HG03039 (cell line): ENCODE results near the gene DRGX.

Source experiments
- ATAC-seq: cut with Tn5 transposase; IDR thresholded peaks from one replicate; pipeline ENCODE4 v1.9.1; 2021; ENCODE audit warnings: mild to moderate bottlenecking, moderate library complexity; ENCODE audit not compliant: unreplicated experiment

Gene DRGX

DNA sequence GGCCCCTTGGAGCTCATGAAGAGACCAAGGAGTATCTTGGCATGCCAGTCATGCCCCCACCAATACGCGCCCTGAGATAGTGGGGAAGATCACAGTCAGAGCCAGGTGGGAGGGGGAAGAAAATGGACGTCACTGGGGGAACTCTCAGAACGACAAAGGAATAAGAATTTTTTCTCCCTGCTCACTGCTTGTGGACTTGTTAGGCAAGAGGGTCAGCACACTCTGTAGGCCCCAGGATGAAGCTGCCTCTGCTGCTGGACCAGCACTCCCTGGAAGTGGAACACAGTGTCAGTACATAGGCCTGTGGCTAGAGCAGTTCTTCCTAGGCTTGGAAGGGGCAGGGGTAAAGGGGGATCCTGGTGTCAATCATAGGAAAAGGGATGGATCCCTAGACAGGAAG lies 46.5 kb downstream of the DRGX start:
- ATAC-seq, result no peak

DNA sequence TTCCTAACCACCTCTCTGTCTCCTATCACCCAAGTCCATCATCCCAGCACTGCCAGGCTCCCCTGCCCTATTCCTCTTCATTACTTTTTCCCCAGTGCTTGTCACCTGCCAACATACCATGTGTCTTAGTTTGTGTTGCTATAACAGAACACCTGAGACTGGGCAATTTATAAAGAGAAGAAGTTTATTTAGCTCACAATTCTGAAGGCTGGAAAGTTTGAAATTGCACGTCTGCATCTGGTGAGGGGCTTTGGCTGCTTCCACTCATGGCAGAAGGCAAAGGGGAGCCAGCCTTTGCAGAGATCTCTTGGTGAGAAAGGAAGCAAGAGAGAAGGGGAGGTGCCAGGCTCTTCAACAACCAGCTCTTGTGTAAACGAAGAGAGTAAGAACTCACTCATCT lies 47.3 kb downstream of the DRGX start:
- no peak for ATAC-seq

DNA sequence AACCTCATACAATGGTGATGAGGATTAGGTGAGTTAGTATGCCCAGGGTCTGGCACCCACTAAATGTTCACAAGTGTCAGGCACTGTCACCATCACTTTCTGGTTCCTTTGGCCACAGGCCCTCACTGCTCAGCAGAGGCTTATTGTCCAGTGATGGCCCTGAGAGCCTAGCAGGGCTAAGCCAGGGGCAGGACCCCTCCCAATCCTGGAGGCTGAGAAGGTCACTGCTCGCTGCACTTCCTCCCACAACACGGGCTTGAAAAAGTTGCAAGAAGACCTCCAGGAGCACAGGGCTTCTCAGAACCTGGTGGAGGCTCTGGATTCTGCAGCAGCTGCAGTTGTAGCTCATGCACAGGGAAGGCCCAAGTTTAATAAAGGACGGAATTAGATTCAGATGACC lies 48.1 kb downstream of the DRGX start:
- ATAC-seq, result no peak

DNA sequence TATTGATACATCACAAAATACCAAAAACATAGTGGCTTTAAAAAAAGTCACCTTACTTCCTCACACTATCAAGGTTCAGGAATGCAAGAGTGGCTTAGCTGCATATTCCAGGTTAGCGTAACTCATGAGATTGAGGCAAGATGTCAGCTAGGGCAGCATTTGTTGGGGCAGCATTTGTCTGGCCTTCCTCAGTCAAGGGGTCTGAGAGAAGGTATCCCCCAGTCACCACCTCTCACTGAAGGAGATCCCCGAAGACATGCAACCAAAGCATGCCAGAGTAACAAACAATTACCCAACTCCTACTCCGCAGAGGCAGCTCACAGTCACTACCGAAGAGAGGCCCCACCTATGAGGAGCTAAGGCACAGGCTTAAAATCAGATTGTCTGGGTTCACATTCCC lies 48.5 kb downstream of the DRGX start:
- no peak for ATAC-seq

DNA sequence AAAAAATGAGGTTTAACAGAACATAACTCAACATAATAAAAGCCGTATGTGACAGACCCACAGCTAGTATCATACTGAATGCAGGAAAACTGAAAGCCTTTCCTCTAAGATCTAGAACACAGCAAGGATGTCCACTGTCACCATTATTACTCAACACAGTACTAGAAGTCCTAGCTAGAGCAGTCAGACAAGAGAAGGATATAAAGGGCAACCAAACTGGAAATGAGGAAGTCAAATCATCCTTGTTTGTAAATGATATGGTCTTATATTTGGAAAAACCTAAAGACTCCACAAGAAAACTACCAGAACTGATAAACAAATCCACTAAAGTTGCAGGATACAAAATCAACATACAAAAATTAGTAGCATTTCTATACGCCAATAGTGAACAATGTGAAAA lies 51.0 kb downstream of the DRGX start:
- no peak for ATAC-seq

DNA sequence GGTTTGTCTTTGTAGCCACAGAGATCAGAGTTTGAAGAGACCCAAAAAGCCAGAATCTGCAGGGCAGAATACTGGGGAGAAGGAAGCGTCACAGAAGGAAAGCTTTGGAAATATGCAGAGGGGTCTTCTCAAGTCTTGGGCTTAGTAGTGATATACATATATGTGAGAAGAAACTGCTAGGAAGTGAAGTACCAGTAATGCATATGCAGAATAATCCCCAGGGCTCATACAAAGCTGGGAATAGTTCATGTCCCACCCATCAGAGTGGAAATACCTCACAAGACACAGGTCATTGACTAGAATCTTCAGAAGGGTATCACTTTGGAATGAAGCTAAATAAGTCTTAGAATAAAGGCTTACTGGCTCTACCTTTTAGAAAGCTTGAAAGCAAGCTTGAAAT lies 57.3 kb downstream of the DRGX start:
- no peak for ATAC-seq

DNA sequence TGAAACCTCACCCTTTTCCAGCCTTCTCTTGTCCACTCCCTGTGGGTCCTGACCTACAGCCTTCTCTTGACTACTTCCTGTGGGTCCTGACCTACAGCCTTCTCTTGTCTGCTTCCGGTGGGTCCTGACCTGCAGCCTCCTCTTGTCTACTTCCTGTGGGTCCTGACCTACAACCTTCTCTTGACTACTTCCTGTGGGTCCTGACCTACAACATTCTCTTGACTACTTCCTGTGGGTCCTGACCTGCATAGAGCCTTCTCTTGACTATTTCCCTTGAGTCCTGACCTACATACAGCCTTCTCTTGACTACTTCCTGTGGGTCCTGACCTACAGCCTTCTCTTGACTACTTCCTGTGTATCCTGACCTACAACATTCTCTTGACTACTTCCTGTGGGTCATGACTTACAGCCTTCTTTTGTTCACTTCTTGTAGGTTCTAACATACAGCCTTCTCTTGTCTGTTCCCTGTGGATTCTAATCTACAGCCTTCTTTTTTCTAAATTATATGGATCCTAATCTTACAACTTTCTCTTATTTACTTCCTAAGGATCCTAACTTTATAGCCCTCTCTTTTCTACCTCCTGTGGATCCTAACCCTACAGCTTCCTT lies 60.4 kb downstream of the DRGX start:
- no peak for ATAC-seq

DNA sequence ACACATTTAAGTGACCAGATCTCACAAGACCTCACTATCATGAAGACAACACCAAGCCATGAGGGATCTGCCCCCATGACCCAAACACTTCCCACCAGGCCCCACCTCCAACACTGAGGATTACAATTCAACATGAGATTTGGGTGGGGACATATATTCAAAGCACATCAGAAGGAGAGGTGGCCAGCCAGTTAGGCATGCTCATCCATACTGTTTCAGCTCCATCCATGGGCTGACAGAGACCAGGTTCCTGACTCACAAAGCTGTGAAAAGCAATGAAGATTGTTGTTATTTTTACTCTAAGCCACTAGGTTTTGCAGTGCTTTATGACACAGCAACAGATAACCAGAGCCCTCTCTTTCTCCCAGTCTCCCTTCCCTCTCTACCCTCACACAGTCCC lies 60.9 kb downstream of the DRGX start:
- no peak for ATAC-seq

DNA sequence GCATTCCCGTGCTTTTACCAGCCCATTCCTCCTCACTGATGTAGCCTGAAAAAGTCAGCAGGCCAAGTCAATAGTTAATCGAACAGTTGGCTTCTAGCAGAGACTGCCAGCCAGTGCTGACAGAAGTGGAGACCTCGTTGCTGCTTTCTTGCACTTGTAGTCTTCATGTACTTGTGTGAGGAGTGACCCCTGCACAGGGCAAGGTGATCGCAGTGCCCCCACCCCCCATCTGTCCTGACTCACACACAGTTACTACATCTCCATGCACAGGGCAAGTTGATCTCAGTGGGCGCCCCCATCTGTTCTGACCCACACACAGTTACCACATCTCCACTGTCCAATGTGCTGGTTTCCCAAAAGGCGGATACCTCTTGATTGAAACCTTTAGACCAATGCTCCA lies 62.7 kb downstream of the DRGX start:
- no peak for ATAC-seq

DNA sequence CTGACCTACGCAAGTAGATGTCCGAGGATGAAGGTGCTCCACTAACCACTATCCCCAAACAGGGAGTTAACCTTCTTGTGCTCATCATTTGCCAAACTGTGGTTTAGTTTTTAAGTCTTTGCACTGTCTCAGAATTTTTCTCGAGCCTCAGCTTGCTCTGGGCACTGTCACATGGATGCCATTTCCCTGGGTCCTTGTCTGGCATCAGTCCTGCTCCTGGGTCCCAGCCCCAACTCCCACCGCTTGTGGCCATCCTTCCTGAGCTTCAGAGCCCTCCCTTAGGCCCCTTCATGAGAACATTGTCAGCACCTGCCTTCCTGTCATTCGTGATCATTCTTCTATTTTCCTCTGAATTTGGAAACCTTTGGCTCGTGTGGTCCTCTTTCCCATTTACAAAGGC lies 63.1 kb downstream of the DRGX start:
- ATAC-seq, result no peak

DNA sequence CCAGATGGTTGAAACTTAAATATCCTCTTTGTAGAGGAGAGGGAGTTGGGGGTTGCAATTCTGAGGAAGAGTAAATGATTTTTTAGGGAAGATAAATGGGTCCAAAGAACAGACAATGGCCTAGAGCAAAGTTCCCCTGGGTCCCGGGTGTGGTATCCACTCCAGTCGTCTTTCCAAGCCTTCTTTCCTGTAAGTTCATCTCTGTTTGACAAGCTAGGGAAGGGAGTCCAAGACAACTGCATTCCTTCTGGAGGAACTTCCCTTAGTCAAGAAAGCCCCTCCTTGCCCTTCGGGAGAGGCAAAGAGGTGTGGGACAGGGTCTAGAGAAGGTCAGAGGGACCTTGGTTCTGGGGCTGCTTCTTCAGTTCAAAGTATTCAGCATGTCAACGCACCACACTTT lies 63.6 kb downstream of the DRGX start:
- ATAC-seq, result no peak

DNA sequence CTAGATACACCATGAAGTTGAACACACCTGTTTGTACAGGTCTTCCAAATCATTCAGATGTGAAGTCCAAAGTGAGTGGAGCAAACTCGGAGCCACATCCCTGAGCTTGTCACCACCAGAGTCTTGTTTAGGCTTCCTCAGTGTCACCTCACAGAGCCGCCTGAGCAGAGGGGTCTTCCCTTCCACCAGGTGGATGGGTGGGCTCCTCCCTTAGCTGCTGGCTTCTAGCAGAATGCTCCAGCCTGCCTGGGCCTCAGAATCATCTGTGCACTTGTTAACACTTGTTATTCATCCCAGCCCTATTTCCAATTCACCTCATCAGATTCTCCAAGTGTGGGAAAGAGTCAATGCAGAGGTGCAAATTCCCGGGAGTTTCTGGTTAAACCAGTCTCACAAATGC lies 64.5 kb downstream of the DRGX start:
- no peak for ATAC-seq

DNA sequence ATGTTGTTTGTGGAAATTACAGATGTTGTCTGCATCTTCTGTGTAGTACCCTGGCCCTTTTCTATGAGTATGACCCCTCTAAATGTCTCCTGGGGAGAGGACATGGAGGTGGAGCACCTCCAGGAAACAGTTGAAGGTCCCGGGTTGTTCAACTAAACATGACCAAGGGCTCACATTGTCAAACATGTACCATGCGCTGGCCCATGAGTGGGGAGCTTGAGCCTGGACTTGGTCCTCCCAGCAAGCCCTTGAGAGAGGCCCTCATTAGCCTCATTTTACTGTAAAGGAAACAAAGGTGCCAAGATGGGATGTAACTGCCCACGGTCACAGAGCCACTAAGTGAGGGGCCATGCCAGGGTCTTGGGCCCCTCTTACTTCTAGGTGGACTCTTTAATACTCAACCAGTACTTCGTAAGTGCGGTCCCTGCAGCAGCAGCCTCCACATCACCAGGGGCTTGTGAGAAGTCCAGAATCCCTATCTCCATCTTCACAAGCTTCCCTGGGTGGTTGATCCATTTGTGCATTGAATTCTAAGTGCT lies 65.7 kb downstream of the DRGX start:
- no peak for ATAC-seq

DNA sequence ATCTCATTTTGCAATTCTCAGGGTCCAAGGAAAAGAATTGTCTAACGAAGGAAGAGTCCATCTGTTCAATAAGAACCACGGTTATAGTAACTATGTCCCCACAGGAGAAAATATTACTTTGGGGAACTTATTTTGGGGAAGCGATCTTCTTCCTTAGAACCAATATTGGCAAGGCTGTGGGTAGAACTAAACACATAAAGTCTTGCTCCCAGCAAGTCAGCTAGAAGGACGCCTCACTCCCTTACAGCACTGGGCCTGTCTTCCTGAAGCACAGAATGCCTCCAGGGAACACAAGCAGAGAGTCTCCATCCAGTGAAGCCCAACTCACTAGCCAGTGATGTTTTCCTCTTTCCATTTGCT lies 66.8 kb downstream of the DRGX start:
- ATAC-seq, result no peak

DNA sequence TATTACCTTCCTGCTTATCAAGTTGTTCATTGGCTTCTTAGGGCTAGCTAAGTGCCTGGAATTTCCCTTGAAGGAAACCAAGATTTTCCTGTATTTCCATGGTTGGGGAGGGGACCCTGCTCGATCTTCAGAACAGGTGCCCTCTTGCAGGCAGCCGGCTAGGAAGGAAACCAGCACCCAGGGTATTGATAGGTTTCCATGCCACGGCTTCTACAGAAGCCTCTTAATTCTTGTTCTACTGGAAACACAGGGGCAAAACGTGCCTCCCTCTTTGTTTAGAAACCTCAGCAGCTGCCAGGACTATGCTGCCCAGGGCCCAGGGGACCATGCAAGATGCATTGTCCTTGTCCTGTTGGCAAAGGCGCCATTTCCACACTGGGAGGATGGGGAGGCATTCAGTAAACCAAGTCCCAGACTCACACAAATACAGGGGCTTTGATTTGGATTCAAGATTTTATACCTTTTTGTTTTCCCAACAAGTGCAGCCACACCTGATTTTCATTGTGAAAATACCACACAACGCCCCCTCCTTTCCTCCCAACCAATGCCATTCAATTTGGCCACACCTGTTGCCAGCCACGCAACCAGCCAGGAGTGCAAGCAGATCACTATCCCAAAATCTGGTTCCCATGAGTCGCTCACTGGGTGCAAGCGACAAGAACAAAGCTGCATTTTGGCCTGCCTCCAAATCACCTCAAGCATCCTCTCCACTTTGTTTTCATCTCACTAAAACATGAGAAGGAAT lies 67.3 kb downstream of the DRGX start:
- no peak for ATAC-seq

DNA sequence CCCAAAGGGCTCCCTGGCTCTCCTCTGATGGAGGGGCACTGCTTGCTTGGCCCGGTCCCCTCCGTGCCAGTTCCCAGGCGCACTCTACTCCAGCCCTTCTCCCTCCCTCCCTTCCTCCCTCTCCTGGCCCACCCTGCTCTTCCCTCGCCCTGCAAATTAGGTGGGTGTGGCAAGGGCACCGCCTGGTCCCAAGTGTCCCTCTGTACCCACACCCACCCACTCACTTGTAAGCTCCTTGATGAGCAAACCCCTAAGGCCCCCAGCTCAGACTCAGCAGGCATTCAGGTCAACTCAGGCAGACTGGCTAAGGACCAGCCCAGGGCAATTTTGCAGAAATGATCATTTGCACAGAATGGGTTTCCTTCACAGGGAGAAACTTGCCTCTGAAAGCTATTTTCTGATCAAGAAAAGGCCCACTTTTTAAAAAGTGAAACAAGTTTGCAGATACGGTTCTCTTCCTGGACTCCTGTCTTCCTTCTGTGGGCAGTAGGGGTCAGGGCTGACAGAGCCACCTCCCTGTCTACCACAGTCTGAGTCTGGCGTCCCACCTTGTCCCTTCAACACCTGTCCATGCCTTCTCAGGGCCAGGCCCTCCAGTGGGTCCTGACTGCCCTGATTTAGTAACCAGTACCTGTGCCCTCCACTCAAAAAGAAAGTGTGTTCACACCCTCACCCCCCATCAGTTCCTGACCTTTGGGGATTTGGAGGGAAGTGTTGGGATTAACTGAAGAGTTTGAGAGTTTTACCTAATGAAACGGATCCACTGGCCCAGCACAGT lies 68.7 kb downstream of the DRGX start:
- no peak for ATAC-seq

DNA sequence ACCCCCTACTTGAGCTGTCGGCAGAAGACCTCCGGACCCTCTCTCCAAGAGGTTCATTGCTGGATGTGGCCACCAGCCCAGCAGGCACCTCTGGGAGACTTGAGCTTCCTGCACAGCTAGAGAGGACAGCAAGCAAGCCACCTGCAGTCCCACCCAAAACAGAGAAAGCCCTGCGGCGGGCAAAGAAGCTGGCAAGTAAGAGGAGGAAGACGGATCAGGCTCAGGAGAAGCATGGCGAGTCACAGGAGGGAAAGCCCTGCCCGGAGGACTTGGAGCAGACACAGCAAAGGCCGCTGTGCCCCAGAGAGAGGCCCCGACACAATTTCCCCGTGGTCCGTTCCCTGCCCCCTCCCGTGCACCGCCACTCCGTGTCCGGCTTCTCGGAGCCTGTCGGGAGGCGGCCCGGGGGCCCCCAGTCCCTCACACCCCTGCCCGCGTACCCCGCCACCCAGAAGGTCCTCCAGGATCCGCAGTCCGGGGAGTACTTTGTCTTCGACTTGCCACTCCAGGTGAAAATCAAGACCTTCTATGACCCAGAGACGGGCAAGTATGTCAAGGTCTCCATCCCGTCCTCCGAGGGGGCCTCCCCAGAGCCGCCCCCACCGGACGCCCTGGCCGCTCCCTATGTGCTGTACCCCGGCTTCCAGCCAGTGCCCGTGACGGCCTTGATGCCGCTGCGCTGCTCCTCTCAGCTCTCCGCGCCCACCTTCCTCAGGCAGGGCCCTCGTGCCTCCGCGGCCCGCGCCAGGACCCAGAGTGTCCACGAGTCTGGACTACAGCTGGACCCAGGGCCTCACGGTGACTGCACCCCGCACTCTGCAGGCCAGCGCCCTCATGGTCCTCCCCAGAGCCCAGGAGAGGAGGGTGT lies 69.7 kb downstream of the DRGX start:
- no peak for ATAC-seq

DNA sequence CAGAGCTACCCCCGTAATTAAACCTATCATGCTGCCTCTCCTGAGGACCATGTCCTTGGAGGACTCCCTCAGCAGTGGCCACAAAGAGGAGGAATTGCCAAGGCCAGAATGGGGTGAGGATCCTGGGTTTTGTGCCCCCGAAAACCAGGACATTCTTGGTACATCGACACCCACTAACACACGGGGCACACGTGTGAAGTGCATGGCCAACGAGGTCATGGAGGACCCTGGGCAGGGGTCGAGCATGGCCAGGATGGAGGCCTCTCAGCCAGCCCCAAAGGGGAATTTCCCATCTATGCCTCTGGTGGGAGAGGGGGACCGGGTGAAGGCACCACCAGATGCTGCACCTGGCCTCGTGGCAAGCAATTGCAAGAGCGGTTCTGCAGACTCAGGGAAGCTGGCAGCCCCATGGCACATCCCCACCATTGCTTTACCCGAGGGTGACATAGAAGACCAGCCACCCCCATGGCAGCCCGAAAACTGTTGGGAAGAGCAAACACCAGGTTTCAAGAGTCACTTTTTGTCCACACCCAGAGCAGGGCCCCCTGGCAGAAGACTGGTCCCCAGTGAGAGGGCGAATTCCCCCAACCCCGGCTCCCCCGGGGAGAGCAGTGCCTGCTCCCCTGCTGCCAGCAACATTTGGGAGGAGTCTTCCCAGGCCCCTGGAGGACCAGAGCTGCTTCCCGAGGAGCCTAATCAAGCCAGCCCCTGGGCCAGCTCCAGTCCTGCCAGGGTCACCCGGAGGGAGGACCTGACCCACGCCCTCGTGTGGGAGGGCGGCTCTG lies 70.6 kb downstream of the DRGX start:
- ATAC-seq, result no peak

DNA sequence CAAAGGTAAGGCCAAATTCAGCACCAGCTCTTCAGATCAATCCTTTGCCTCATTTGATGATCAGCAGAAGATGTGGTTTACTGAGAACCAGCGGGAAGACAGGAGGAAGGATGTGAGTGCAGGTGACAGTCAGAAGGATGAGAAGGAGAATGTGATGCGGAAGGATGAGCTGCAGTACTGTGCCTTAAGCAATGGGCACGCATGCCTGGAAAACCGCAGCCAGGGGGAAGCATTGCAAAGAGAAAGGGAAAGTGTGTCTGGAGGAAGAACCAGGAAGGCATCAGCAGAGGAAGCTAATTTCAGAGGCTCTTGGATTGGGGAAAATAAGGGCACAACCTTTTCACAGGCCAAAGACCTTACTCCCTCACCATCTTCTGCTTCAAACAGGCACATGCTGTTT lies 71.2 kb downstream of the DRGX start:
- ATAC-seq, result no peak

DNA sequence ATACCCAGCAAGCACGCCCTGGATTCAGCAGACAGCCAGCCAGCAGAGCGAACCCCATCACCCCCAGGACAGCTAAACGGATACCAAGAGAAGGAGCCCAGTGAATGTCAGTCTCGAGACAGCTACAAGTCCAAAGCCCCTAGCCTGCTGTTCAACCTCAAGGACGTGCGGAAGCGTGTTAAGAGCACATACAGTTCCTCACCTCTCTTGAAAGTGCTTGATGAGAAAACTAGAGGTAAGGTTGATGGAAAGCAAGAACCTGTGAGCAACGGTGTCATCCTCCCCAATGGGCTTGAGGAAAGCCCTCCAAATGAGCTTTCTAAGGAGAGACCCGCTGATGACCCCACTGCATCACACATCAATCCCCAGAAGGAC lies 72.0 kb downstream of the DRGX start:
- ATAC-seq, result no peak
